ENCODE measurements around the gene FHL3.

DNA sequence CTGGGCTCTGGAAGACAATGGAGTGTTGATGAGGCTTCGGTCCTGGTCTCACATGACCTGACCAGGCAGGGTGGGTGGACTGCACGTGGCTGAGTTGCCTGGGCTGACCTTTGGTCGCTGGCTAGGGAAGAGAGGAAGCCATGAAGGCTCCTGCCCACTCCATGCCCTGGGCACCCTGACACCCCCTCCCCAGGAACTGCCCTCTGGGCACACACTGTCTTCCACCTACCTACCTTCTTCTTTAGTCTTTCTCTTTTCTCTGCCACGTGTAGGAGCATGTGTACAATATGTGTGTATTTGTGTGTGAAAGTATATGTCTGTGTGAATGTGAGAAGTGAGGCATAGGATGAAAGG lies 26.2 kb upstream of the FHL3 start:
- no peak for TF ChIP-seq POLR2A (IDR thresholded peaks at IDR 0.05)
- TF ChIP-seq CTCF (IDR thresholded peaks at IDR 0.05) = no peak

Data from heart left ventricle (tissue), 13 donors.